GM12878 (cell line): ENCODE measurements around the gene CDR2L. TPM values are rescaled to one million over a fixed set of nuclear protein-coding genes. Genes with fewer than 3 reads are reported as not detected.

Experiments
- ATAC-seq: fragments of 200-7000 bp; cut with Tn5 transposase; 3 replicates; pipeline ENCODE4 v1.9.1; 2020; ENCODE audit warnings: mild to moderate bottlenecking, moderate library complexity
- BruUV-seq: library from RNA; stranded (reverse); fragments of 400-500 nt; replicated peaks from 2 replicates; lab custom pipeline; 2021; lab: Mats Ljungman, UMichigan
- CTCF ChIA-PET: fragments of 300-600 bp; sonication (Branson Sonifier 250); formaldehyde crosslinking; extraction: SDS; loops from one replicate; lab custom pipeline; 2021; ENCODE audit warnings: inconsistent platforms; lab: Yijun Ruan, JAX
- POLR2A ChIA-PET: fragments of 350-600 bp; formaldehyde crosslinking; extraction: SDS; loops from one replicate; lab custom pipeline; 2021; ENCODE audit warnings: inconsistent platforms; lab: Charles Lee
- RAD21 ChIA-PET: fragments of 300-600 bp; sonication (Branson Sonifier 250); formaldehyde crosslinking; loops from one replicate; lab custom pipeline; 2023; ENCODE audit warnings: antibody characterized with exemption; ENCODE audit not compliant: unreplicated experiment; lab: Charles Lee
- SMC1A ChIA-PET: fragments of 300-600 bp; sonication (Branson Sonifier 250); formaldehyde crosslinking; loops from one replicate; lab custom pipeline; 2023; ENCODE audit not compliant: unreplicated experiment, uncharacterized antibody; lab: Charles Lee
- DNase-seq: peaks from one replicate; pipeline ENCODE4 v3.0.0-alpha.2; 2011; ENCODE audit warnings: low read depth, low spot score
- FAIRE-seq: peaks from 3 replicates; lab custom pipeline; 2011; peaks lifted over from hg19 to GRCh38; lab: Jason Lieb, UNC
- H2AFZ ChIP-seq: 2 replicates; pipeline ENCODE4 v1.6.0; 2011; ENCODE audit warnings: low read depth, low read length, control low read depth; ENCODE audit not compliant: control insufficient read depth
- H3K27ac ChIP-seq: 2 replicates; pipeline ENCODE4 v1.5.1; 2011; ENCODE audit warnings: control low read depth; ENCODE audit not compliant: control insufficient read depth, insufficient read depth
- H3K27me3 ChIP-seq, 2 experiments: replicated peaks in 1 of 2; 2 replicates each; pipeline versions ENCODE4 v1.6.0 to v1.6.1; 2011; ENCODE audit warnings: low read length in 1 of 2; ENCODE audit not compliant: control insufficient read depth in 2 of 2, insufficient read depth in 2 of 2
- H3K36me3 ChIP-seq, 2 experiments: 2 replicates each; pipeline ENCODE4 v1.5.1; 2011; ENCODE audit warnings: low read length in 1 of 2; ENCODE audit not compliant: control insufficient read depth in 2 of 2, insufficient read depth in 2 of 2
- H3K4me1 ChIP-seq: 2 replicates; pipeline ENCODE4 v1.6.1; 2011; ENCODE audit warnings: mild to moderate bottlenecking, low read length, moderate library complexity, mixed read lengths; ENCODE audit not compliant: control insufficient read depth, insufficient read depth
- H3K4me2 ChIP-seq: 2 replicates; pipeline ENCODE4 v1.6.0; 2011; ENCODE audit warnings: control low read depth; ENCODE audit not compliant: control insufficient read depth, insufficient read depth
- H3K4me3 ChIP-seq: fragments of 200-600 bp; sonication (generic); 2 replicates; pipeline ENCODE4 v1.5.1; 2016
- H3K79me2 ChIP-seq: 2 replicates; pipeline ENCODE4 v1.6.0; 2011; ENCODE audit warnings: low read length; ENCODE audit not compliant: control insufficient read depth, insufficient read depth
- H3K9ac ChIP-seq: 2 replicates; pipeline ENCODE4 v1.8.0; 2011; ENCODE audit warnings: low read length, control low read depth, mixed read lengths; ENCODE audit not compliant: control insufficient read depth, insufficient read depth
- H3K9me3 ChIP-seq: replicated peaks from 3 replicates; pipeline ENCODE4 v1.5.1; 2011; ENCODE audit warnings: mild to moderate bottlenecking, low read length; ENCODE audit not compliant: control insufficient read depth, insufficient read depth
- H4K20me1 ChIP-seq: 2 replicates; pipeline ENCODE4 v1.6.0; 2011; ENCODE audit not compliant: control insufficient read depth, insufficient read depth
- CTCF ChIP-seq, 3 experiments: IDR thresholded peaks in 2 of 3; conservative IDR thresholded peaks in 1 of 3; 2 replicates each; pipeline ENCODE4 v1.5.1; 2011; ENCODE audit warnings: low read depth in 3 of 3, low read length in 3 of 3, mild to moderate bottlenecking in 3 of 3, control low read depth in 2 of 3, moderate library complexity in 2 of 3, inconsistent platforms in 1 of 3, mixed read lengths in 1 of 3; ENCODE audit not compliant: control insufficient read depth in 2 of 3, insufficient read depth in 1 of 3; ENCODE audit errors: extremely low read depth in 1 of 3
- E2F8 ChIP-seq: fragments of 450-650 bp; IDR thresholded peaks from 2 replicates; pipeline ENCODE4 v1.6.1; 2018; ENCODE audit warnings: mild to moderate bottlenecking, low read depth, moderate library complexity; ENCODE audit not compliant: partially characterized antibody
- EED ChIP-seq: sonication (generic); IDR thresholded peaks from 2 replicates; pipeline ENCODE4 v1.6.1; 2016; ENCODE audit warnings: antibody characterized with exemption, low read depth
- EGR1 ChIP-seq, 2 experiments: IDR thresholded peaks; 1 replicate in 1 of 2; 2 replicates in 1 of 2; pipeline ENCODE4 v1.6.1; 2011 to 2012; ENCODE audit warnings: low read depth in 2 of 2, low read length in 2 of 2, borderline replicate concordance in 1 of 2, mild to moderate bottlenecking in 1 of 2, moderate library complexity in 1 of 2
- MLLT1 ChIP-seq: fragments of 450-650 bp; IDR thresholded peaks from 2 replicates; pipeline ENCODE4 v1.6.1; 2016; ENCODE audit warnings: mild to moderate bottlenecking
- RB1 ChIP-seq: fragments of 450-650 bp; formaldehyde crosslinking; IDR thresholded peaks from 2 replicates; pipeline ENCODE4 v1.6.1; 2017; ENCODE audit warnings: mild to moderate bottlenecking, borderline replicate concordance
- REST ChIP-seq: IDR thresholded peaks from 2 replicates; pipeline ENCODE4 v1.6.1; 2012; ENCODE audit warnings: mild to moderate bottlenecking, low read depth, low read length
- SKIL ChIP-seq: fragments of 450-650 bp; IDR thresholded peaks from 2 replicates; pipeline ENCODE4 v1.6.1; 2017; ENCODE audit warnings: mild to moderate bottlenecking, low read depth, inconsistent platforms; ENCODE audit not compliant: poor library complexity, severe bottlenecking
- TAF1 ChIP-seq: IDR thresholded peaks from 2 replicates; pipeline ENCODE4 v1.6.1; 2011; ENCODE audit warnings: mild to moderate bottlenecking, low read depth, low read length, borderline replicate concordance
- WGBS: methylation state at CpG from one replicate; pipeline ENCODE4 v1.1.6; 2016; ENCODE audit warnings: low lambda C conversion rate; ENCODE audit not compliant: insufficient replicate concordance, insufficient coverage; ENCODE audit errors: missing lambda C conversion rate; 5-methylcytosine and 5-hydroxymethylcytosine counted together
- in situ Hi-C: fragments of 300-500 bp; cut with MboI; formaldehyde crosslinking; loops from 9 replicates; pipeline ENCODE4 v1.14.3; 2018; ENCODE audit warnings: mixed read lengths
- intact Hi-C: fragments of 100-400 bp; cut with micrococcal nuclease; formaldehyde crosslinking; loops from one replicate; pipeline ENCODE4 v1.14.2; 2022; ENCODE audit not compliant: unreplicated experiment
- polyA plus RNA-seq, 11 experiments: library from polyadenylated mRNA; depleted of rRNA in 4 of 11; unstranded in 6 of 11; stranded (reverse) in 5 of 11; fragments of >200 nt; fragmentation: Nextera tagmentation in 4 of 11; fragmentation: Illumina TruSeq in 1 of 11; extraction: Ambion mirVana in 4 of 11; extraction: Trizol in 1 of 11; gene quantifications; 1 replicate in 1 of 11; 2 replicates in 10 of 11; pipeline versions ENCODE4 v1.2.1 to v1.2.3, GENCODE V29; 2011 to 2016; ENCODE audit warnings: inconsistent platforms in 2 of 11, missing spikeins in 2 of 11, low read depth in 1 of 11
- total RNA-seq, 4 experiments: library from RNA; depleted of rRNA in 3 of 4; stranded (reverse); fragments of >200 nt in 3 of 4; fragmentation: Illumina TruSeq in 1 of 4; extraction: Trizol in 1 of 4; gene quantifications; 2 replicates each; pipeline versions ENCODE4 v1.2.1 to v1.2.3, GENCODE V29; 2013 to 2021

CDR2L gene
- total and polyA plus RNA-seq, 10 of the 15 experiments (the other 5 are each of a cell fraction or from before 2014, with no cell fraction given), result 0.03 to 0.18 (median 0.04) TPM; not detected in 6

- no peak for DNase-seq
- ChIA-PET CTCF (interaction anchor here (0.9 to 3.4 kb wide), 5 partner anchors 8 to 87 kb away, joined by 3 to 21 read pairs (median 7); no protein-coding TSS in a partner anchor), RAD21 (interaction anchor here (0.7 to 1.0 kb wide), 2 partner anchors 11 to 13 kb away, joined by 3 read pairs; no protein-coding TSS in a partner anchor), SMC1A (interaction anchor here (0.9 to 1.6 kb wide), 3 partner anchors 8 to 77 kb away, joined by 3 to 4 read pairs (median 3); partner anchors contain the start of gene FDXR), POLR2A (no interaction called here)
- no peak for FAIRE-seq
- no peaks in the 10 kb centered on the region for H4K20me1 ChIP-seq
- no peak overlapping the region for H3K27ac ChIP-seq
- H3K9me3 ChIP-seq, result no peaks in the 10 kb centered on the region
- no peak overlapping the region for H3K4me2 ChIP-seq
- H3K27me3 ChIP-seq, result no peaks in the 10 kb centered on the region
- no peaks in the 10 kb centered on the region for H3K36me3 ChIP-seq
- no peak overlapping the region for H3K4me3 ChIP-seq
- in situ Hi-C loops (no loop called here), intact Hi-C loops (no loop called here)
- peaks cover 6% of the 10 kb centered on the region; the same call in 1 of the 2 replicates for H3K4me1 ChIP-seq
- 40% methylated on average over 12 of the region's 12 CpGs for WGBS
- BruUV-seq, result no TSS peak
- no peak for ATAC-seq
- no peaks in the 10 kb centered on the region for H3K79me2 ChIP-seq
- H3K9ac ChIP-seq, result no peak overlapping the region
- no peak overlapping the region for H2AFZ ChIP-seq
- no peak for TF ChIP-seq TAF1
- no peak for TF ChIP-seq MLLT1
- TF ChIP-seq EED, result no peak
- no peak for TF ChIP-seq REST
- no peak for TF ChIP-seq EGR1 (IDR thresholded peaks at IDR 0.05; ENCODE audit: borderline replicate concordance in 1 of 2, low read depth in 2 of 2, low read length in 2 of 2)
- TF ChIP-seq SKIL, result no peak
- TF ChIP-seq CTCF (IDR thresholded peaks at IDR 0.05 in 2 of 3, conservative IDR thresholded peaks at IDR 0.05 in 1 of 3; ENCODE audit: control insufficient read depth in 2 of 3, extremely low read depth in 1 of 3, insufficient read depth in 1 of 3, low read depth in 3 of 3, low read length in 3 of 3), result no peak
- no peak for TF ChIP-seq RB1
- no peak for TF ChIP-seq E2F8
These were observed 37.8 kb upstream of the CDR2L start for GRCh38 chr17:74949455-74950115.
